ENCODE results near the gene ZNF18. TPM values are rescaled to one million over a fixed set of nuclear protein-coding genes. Genes with fewer than 3 reads are reported as not detected.
"Not testable (repeated sequence)": the region's sequence is repeated elsewhere in the genome, so short reads cannot be mapped to it uniquely, and the experiment has no call there.

The ZNF18 gene
- total RNA-seq, 4 donors from 2014 or later: 2.2 to 15.5 (median 7.9) TPM

- in situ Hi-C loops (cut with MboI; ENCODE audit: low pct_ligation_motif_present in 1 of 4, low pct_unique_long_range_greater_than_20kb in 1 of 4, low sequenced_read_pairs in 3 of 4) (loop anchor here in 1 of 4 donors (25.0 kb wide), 1 partner anchor 140 kb away; no protein-coding TSS in a partner anchor), intact Hi-C loops (cut with DNase I; ENCODE audit: low total_unique reads) (loop anchor here (5.0 to 10.0 kb wide), 2 partner anchors 60 to 1698 kb away; no protein-coding TSS in a partner anchor)
- H3K4me3 ChIP-seq: no peak overlapping the region
- no peak for DNase-seq
- H3K4me1 ChIP-seq: no peaks in the 10 kb centered on the region
- H3K27ac ChIP-seq: no peak overlapping the region
- no peaks in the 10 kb centered on the region for H3K27me3 ChIP-seq
- WGBS, 2 donors (ENCODE audit: low coverage in 1 of 2): 94 to 96% methylated on average over 3 of the region's 3 CpGs
- TF ChIP-seq EP300 (IDR thresholded peaks at IDR 0.05; ENCODE audit: low read depth) (no peak), POLR2A (IDR thresholded peaks at IDR 0.05) (no peak), POLR2AphosphoS5 (IDR thresholded peaks at IDR 0.05) (no peak), CTCF (IDR thresholded peaks at IDR 0.05) (no peak)
- H3K36me3 ChIP-seq: no peaks in the 10 kb centered on the region
- H3K9me3 ChIP-seq: peaks cover 9 to 13% of the 10 kb centered on the region in 2 donors
Measured at GRCh38 chr17:11952610-11953009, 44.7 kb downstream of the ZNF18 start.

- TF ChIP-seq CTCF (IDR thresholded peaks at IDR 0.05): no peak
- no peak for TF ChIP-seq POLR2AphosphoS5 (IDR thresholded peaks at IDR 0.05)
- TF ChIP-seq EP300 (IDR thresholded peaks at IDR 0.05; ENCODE audit: low read depth): no peak
- no peak for TF ChIP-seq POLR2A (IDR thresholded peaks at IDR 0.05)
- in situ Hi-C loops (cut with MboI; ENCODE audit: low pct_ligation_motif_present in 1 of 4, low pct_unique_long_range_greater_than_20kb in 1 of 4, low sequenced_read_pairs in 3 of 4) (loop anchor here in 1 of 4 donors (25.0 kb wide), 1 partner anchor 139 kb away; no protein-coding TSS in a partner anchor), intact Hi-C loops (cut with DNase I; ENCODE audit: low total_unique reads) (loop anchor here (5.0 to 10.0 kb wide), 2 partner anchors 59 to 1696 kb away; no protein-coding TSS in a partner anchor)
- H3K9me3 ChIP-seq: peaks cover 9 to 13% of the 10 kb centered on the region in 2 donors
- WGBS, 2 donors (ENCODE audit: low coverage in 1 of 2): 67 to 79% methylated on average over 2 to 7 of the region's 7 CpGs
- no peak overlapping the region for H3K27ac ChIP-seq
- H3K36me3 ChIP-seq: no peaks in the 10 kb centered on the region
- no peak for DNase-seq
- H3K4me1 ChIP-seq: no peaks in the 10 kb centered on the region
- no peaks in the 10 kb centered on the region for H3K27me3 ChIP-seq
- H3K4me3 ChIP-seq: no peak overlapping the region
Measured at GRCh38 chr17:11950771-11951519, 46.3 kb downstream of the ZNF18 start.

- H3K4me3 ChIP-seq; H3K36me3 ChIP-seq; H3K4me1 ChIP-seq; DNase-seq; intact Hi-C loops (cut with DNase I; ENCODE audit: low total_unique reads); H3K27me3 ChIP-seq; in situ Hi-C loops (cut with MboI; ENCODE audit: low pct_ligation_motif_present in 1 of 4, low pct_unique_long_range_greater_than_20kb in 1 of 4, low sequenced_read_pairs in 3 of 4); H3K27ac ChIP-seq: not testable (repeated sequence)
- WGBS, 2 donors (ENCODE audit: low coverage in 1 of 2): 93% methylated on average over 1 of the region's 1 CpG; no CpG with 5 or more reads in 1 of the 2 donors
- H3K9me3 ChIP-seq: peaks cover 9 to 13% of the 10 kb centered on the region in 2 donors
Measured at GRCh38 chr17:11949571-11949970, 47.7 kb downstream of the ZNF18 start.

- no peak for TF ChIP-seq POLR2AphosphoS5 (IDR thresholded peaks at IDR 0.05)
- TF ChIP-seq EP300 (IDR thresholded peaks at IDR 0.05; ENCODE audit: low read depth): no peak
- TF ChIP-seq POLR2A (IDR thresholded peaks at IDR 0.05): no peak
- no peak for TF ChIP-seq CTCF (IDR thresholded peaks at IDR 0.05)
- WGBS, 2 donors (ENCODE audit: low coverage in 1 of 2): 57 to 60% methylated on average over 1 to 5 of the region's 6 CpGs
- Histone ChIP-seq H3K27me3 (no peaks in the 10 kb centered on the region), H3K9me3 (peaks cover 2 to 6% of the 10 kb centered on the region in 2 donors), H3K36me3 (no peaks in the 10 kb centered on the region), H3K4me3 (no peak overlapping the region), H3K4me1 (no peaks in the 10 kb centered on the region), H3K27ac (no peak overlapping the region)
- intact Hi-C loops (cut with DNase I; ENCODE audit: low total_unique reads) (no loop called here), in situ Hi-C loops (cut with MboI; ENCODE audit: low pct_ligation_motif_present in 1 of 4, low pct_unique_long_range_greater_than_20kb in 1 of 4, low sequenced_read_pairs in 3 of 4) (no loop called here)
- DNase-seq: no peak
Measured at GRCh38 chr17:11948789-11949188, 48.5 kb downstream of the ZNF18 start.

Data from transverse colon (tissue), 4 donors.